Type B pancreatic cell (in vitro differentiated cells): ENCODE measurements around the gene SATB1. TPM values are rescaled to one million over a fixed set of nuclear protein-coding genes. Genes with fewer than 3 reads are reported as not detected.
"Not testable (repeated sequence)": the region's sequence is repeated elsewhere in the genome, so short reads cannot be mapped to it uniquely, and the experiment has no call there.

Experiments used
- DNase-seq: peaks from one replicate; pipeline ENCODE4 v3.0.0; 2021; ENCODE audit warnings: mixed read lengths; ENCODE audit not compliant: unreplicated experiment; ENCODE audit errors: extremely low spot score
- H3K27ac Mint-ChIP-seq: 2 replicates; pipeline ENCODE4 v1.8.0; 2021; ENCODE audit warnings: mild to moderate bottlenecking, mixed read lengths
- H3K27me3 Mint-ChIP-seq: 2 replicates; pipeline ENCODE4 v1.8.0; 2021; ENCODE audit warnings: mixed read lengths
- H3K36me3 Mint-ChIP-seq: 2 replicates; pipeline ENCODE4 v1.8.0; 2021; ENCODE audit warnings: mixed read lengths
- H3K4me1 Mint-ChIP-seq: one replicate; pipeline ENCODE4 v1.8.0; 2021; ENCODE audit warnings: mixed read lengths; ENCODE audit not compliant: unreplicated experiment
- H3K4me3 Mint-ChIP-seq: 2 replicates; pipeline ENCODE4 v1.8.0; 2021; ENCODE audit warnings: mild to moderate bottlenecking, mixed read lengths
- H3K9me3 Mint-ChIP-seq: 2 replicates; pipeline ENCODE4 v1.8.0; 2021; ENCODE audit warnings: mixed read lengths
- CTCF ChIP-seq: fragments of 200-600 bp; sonication (generic); conservative IDR thresholded peaks from 2 replicates; pipeline ENCODE4 v1.5.0; 2021; ENCODE audit warnings: antibody characterized with exemption, mild to moderate bottlenecking
- long read RNA-seq: library from polyadenylated mRNA; unstranded; transcript quantifications from one replicate; pipeline ENCODE4 v2.0.0, GENCODE V29; 2020
- total RNA-seq: library from RNA; stranded (reverse); gene quantifications from 2 replicates; pipeline ENCODE4 v1.2.1, GENCODE V29; 2021; ENCODE audit warnings: low replicate concordance

The SATB1 gene
- 37.1 and 39.9 TPM in 2 replicates for total RNA-seq
- long read RNA-seq, full-length matches to known transcripts: 6 of 21 reads
- long read RNA-seq, partial matches to known transcripts: 8 of 21 reads
- long read RNA-seq, other reads (novel, unspliced or antisense): 7 of 21 reads

- Mint-ChIP-seq H3K27ac (peak within 1 kb of the TSS; percentile 98), H3K27me3 (no peaks in the 10 kb centered on the region), H3K4me1 (peaks cover 10% of the 10 kb centered on the region), H3K9me3 (no peaks in the 10 kb centered on the region), H3K4me3 (peak within 1 kb of the TSS; percentile 90), H3K36me3 (peaks cover 8% of the 10 kb centered on the region)
- no peak for TF ChIP-seq CTCF
- DNase-seq: peak; percentile 81
These were observed at the start of gene SATB1 for GRCh38 chr3:18424729-18425640. Gene SATB1 (minus strand): TSS chr3:18425339. CDS start chr3:18420967, 4,372 bp downstream.

- no peaks in the 10 kb centered on the region for H3K36me3 Mint-ChIP-seq
- H3K4me1 Mint-ChIP-seq: no peaks in the 10 kb centered on the region
- no peaks in the 10 kb centered on the region for H3K9me3 Mint-ChIP-seq
- no peak for TF ChIP-seq CTCF
- H3K27ac Mint-ChIP-seq: no peak overlapping the region
- H3K4me3 Mint-ChIP-seq: no peak overlapping the region
- no peaks in the 10 kb centered on the region for H3K27me3 Mint-ChIP-seq
- no peak for DNase-seq
These were observed 49.1 kb upstream of the SATB1 start for GRCh38 chr3:18474202-18474601.

GRCh38 chr3:18469775-18470174 is 44.6 kb upstream of the SATB1 start:
- H3K27me3 Mint-ChIP-seq: no peaks in the 10 kb centered on the region

GRCh38 chr3:18466136-18466535 is 41.0 kb upstream of the SATB1 start:
- H3K27me3 Mint-ChIP-seq: no peaks in the 10 kb centered on the region
- H3K36me3 Mint-ChIP-seq: no peaks in the 10 kb centered on the region
- H3K9me3 Mint-ChIP-seq: peaks cover 5% of the 10 kb centered on the region
- H3K4me3 Mint-ChIP-seq: no peak overlapping the region
- no peak for DNase-seq
- TF ChIP-seq CTCF: no peak
- H3K4me1 Mint-ChIP-seq: no peaks in the 10 kb centered on the region
- no peak overlapping the region for H3K27ac Mint-ChIP-seq

More at GRCh38 chr3:18469775-18470174, 44.6 kb upstream of the SATB1 start:
- Mint-ChIP-seq H3K9me3 (no peaks in the 10 kb centered on the region), H3K4me3 (no peak overlapping the region), H3K36me3 (no peaks in the 10 kb centered on the region), H3K27ac (no peak overlapping the region), H3K4me1 (no peaks in the 10 kb centered on the region)
- TF ChIP-seq CTCF: no peak
- no peak for DNase-seq

GRCh38 chr3:18454766-18455165 is 29.6 kb upstream of the SATB1 start:
- DNase-seq: no peak
- no peak overlapping the region for H3K27ac Mint-ChIP-seq
- H3K4me3 Mint-ChIP-seq: no peak overlapping the region
- no peaks in the 10 kb centered on the region for H3K4me1 Mint-ChIP-seq
- no peak for TF ChIP-seq CTCF
- H3K36me3 Mint-ChIP-seq: no peaks in the 10 kb centered on the region
- H3K9me3 Mint-ChIP-seq: peaks cover 9% of the 10 kb centered on the region
- H3K27me3 Mint-ChIP-seq: peaks cover 3% of the 10 kb centered on the region

- H3K36me3 Mint-ChIP-seq, H3K9me3 Mint-ChIP-seq, H3K27ac Mint-ChIP-seq, DNase-seq, H3K4me3 Mint-ChIP-seq, H3K4me1 Mint-ChIP-seq: not testable (repeated sequence)
- peaks cover 32% of the 10 kb centered on the region for H3K27me3 Mint-ChIP-seq
These were observed 24.5 kb upstream of the SATB1 start for GRCh38 chr3:18449618-18450017.
